ENCODE measurements around the gene PFDN6.

DNA sequence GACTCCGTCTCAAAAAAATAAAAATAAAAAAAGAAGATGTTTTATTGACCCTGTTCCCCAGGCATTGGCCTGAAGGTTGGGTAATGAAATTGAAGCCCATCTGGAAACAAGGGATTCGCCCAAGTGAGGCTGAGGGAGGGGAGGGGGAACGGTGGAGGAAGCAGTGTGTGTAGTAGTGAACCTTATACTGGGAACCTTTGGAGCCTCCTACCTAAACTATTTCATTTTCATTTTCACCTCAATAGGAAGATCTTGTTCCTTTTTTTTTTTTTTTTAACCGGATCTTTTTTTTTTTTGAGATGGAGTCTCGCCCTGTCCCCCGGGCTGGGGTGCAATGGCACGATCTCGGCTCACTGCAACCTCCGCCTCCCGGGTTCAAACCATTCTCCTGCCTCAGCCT lies 41.3 kb downstream of the PFDN6 start:
- TF ChIP-seq NFRKB (IDR thresholded peaks at IDR 0.05) (no peak), SP1 (IDR thresholded peaks at IDR 0.05) (no peak), ELF4 (IDR thresholded peaks at IDR 0.05) (no peak), L3MBTL2 (conservative IDR thresholded peaks at IDR 0.05) (no peak), BHLHE40 (IDR thresholded peaks at IDR 0.05; ENCODE audit: borderline replicate concordance) (no peak), ARNT (IDR thresholded peaks at IDR 0.05) (no peak), SUZ12 (IDR thresholded peaks at IDR 0.05) (no peak), CTBP1 (IDR thresholded peaks at IDR 0.05; ENCODE audit: borderline replicate concordance) (no peak), TARDBP (IDR thresholded peaks at IDR 0.05) (no peak), HDGF (IDR thresholded peaks at IDR 0.05; ENCODE audit: borderline replicate concordance) (no peak), FOXK2 (IDR thresholded peaks at IDR 0.05) (no peak)
- TF ChIP-seq, protein P1, sequence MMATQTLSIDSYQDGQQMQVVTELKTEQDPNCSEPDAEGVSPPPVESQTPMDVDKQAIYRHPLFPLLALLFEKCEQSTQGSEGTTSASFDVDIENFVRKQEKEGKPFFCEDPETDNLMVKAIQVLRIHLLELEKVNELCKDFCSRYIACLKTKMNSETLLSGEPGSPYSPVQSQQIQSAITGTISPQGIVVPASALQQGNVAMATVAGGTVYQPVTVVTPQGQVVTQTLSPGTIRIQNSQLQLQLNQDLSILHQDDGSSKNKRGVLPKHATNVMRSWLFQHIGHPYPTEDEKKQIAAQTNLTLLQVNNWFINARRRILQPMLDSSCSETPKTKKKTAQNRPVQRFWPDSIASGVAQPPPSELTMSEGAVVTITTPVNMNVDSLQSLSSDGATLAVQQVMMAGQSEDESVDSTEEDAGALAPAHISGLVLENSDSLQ (IDR thresholded peaks at IDR 0.05), result no peak
